Activated CD8-positive, alpha-beta memory T cell treated with anti-CD3 and anti-CD28 coated beads for 36 hours (primary cell): Measurements from ENCODE around the gene TACO1. TPM values are rescaled to one million over a fixed set of nuclear protein-coding genes. Genes with fewer than 3 reads are reported as not detected.

Experiments
- CTCF ChIA-PET: fragments of 350-600 bp; sonication (Branson Sonifier 250); formaldehyde crosslinking; loops from one replicate; lab custom pipeline; 2021; ENCODE audit warnings: antibody characterized with exemption; lab: Charles Lee
- POLR2A ChIA-PET: fragments of 350-600 bp; sonication (Branson Sonifier 250); formaldehyde crosslinking; loops from one replicate; lab custom pipeline; 2021; ENCODE audit warnings: antibody characterized with exemption; lab: Charles Lee
- total RNA-seq, 2 experiments: library from RNA; stranded (reverse); gene quantifications; one replicate each; pipeline ENCODE4 v1.2.3, GENCODE V29; 2021

The TACO1 gene
- total RNA-seq, 2 experiments from 2014 or later: 35.5 to 37.4 TPM

DNA sequence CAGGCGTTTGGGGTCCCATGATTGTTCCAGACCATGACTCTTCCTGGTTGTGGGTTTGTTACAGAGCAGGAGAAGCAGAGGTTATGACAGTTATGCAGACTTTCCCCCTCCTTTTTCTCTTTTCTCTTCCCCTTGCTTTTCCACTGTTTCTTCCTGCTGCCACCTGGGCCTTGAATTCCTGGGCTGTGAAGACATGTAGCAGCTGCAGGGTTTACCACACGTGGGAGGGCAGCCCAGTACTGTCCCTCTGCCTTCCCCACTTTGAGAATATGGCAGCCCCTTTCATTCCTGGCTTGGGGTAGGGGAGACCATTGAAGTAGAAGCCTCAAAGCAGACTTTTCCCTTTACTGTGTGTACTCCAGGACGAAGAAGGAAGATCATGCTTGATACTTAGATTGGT lies 7.9 kb upstream of the TACO1 start:
- POLR2A ChIA-PET: no interaction called here
- CTCF ChIA-PET: interaction anchor here (1.0 kb wide), 1 partner anchor 167 kb away, joined by 3 read pairs; no protein-coding TSS in a partner anchor

DNA sequence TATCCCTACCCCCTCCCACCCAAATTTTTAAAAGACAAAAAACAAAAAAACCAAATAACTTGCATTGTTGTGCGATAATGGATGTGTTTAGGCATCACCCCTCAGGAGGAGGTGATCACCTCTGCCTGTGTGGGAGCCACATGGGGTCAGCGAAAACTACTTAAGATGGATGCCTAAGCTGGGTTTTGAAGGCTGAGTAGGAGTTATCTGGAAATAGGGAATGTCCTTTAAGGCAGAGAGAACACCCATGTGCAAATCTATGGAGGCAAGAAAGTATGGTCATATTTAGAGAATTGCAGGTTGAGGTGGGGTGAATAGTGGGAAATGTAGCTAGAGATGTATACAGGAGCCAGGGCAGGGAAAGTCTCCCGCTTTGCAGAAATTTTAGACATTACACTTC lies 5.6 kb upstream of the TACO1 start:
- ChIA-PET POLR2A (no interaction called here), CTCF (no interaction called here)

DNA sequence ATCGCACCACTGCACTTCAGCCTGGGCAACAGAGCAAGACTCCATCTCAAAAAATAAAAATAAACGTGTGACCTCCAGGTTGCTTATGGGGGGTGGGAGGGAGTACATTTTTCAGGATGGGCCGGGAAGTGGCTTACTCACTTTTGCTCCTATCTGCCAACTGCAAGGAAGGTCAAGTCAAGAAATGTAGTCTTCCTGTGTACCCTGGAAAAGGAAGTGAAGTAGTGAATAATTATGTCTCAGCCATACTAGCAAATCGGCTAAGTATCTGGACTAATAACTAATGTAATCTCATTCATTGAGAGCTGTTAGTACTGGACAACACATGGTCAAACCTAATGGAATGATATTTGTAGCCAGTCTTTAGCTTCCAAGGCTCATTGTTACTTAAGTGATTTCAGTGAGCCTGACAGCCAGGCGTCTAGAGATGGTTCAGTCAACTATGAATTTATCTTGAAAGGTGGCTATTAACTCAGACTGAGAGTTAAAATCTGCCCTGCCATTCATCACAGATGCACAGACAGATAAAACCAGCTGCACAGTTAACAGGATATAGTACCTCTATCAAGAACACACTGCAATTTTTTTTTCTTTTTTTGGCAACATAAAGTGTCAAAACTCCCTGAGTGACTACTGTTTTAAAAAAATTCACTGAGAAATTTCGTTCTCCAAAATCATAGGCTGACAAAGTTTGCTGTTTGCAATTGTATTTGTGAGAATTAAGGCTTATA lies 3.7 kb upstream of the TACO1 start:
- ChIA-PET POLR2A (no interaction called here), CTCF (interaction anchor here (1.2 kb wide), 1 partner anchor 15 kb away, joined by 3 read pairs; no protein-coding TSS in a partner anchor)

DNA sequence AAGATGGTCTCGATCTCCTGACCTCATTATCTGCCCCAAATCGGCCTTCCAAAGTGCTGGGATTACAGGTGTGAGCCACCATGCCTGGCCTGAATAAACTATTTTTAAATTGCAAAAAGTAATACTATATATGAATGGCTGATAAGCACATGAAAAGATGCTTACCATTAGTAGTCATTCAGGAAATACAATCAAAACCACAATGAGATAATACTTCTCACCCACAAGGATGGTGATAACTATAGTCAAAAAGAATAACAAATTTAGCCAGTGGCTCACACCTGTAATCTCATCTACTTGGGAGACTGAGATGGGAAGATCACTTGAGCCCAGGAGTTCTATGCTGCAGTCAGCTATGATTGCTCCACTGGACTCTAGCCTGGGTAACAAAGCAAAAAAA lies 2.4 kb upstream of the TACO1 start:
- POLR2A ChIA-PET: no interaction called here
- CTCF ChIA-PET: no interaction called here

DNA sequence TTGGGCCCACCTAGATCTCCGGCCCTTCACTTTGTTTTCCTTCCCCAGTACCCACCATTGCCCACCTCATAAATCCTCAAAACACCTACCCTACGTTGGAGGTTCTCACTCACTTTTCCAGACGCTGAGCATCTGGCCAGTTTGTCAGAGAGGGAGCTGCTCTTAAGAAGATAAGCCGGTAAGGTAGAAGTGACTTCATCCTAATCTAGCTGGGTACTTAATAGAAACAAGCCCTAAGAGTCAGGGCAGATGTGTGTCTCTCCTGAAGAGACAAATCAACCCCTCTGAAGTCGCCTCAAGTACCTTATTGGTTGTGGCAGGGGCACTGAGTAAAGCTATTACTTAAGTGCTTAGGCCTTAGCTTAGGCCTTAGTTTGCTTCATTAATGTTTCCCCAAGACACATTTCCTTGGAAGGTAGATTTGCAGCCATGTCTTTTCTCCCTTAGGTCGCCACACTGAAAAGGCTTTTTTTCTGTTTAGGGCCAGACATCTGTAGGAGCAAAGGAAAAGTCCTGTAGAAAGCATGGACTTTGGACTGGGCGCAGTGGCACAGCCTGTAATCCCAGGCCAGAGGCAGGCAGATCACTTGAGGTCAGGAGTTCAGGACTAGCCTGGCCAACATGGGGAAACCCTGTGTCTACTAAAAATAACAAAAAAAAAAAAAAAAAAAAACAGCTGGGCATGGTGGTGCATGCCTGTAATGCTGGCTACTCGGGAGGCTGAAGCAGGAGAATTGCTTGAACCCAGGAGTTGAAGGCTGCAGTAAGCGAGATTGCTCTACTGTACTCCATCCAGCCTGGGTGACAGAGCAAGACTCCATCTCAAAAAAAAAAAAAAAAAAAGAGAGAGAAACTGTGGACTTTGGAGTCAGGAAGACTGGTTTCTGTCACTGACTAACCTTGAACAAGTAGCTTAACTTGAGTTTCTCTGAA lies 1.0 kb downstream of the TACO1 start:
- CTCF ChIA-PET: interaction anchor here (0.6 to 2.7 kb wide), 6 partner anchors 9 to 176 kb away, joined by 3 to 8 read pairs (median 4); no protein-coding TSS in a partner anchor
- POLR2A ChIA-PET: interaction anchor here (0.6 to 2.0 kb wide), 3 partner anchors 7 to 173 kb away, joined by 4 to 6 read pairs (median 5); no protein-coding TSS in a partner anchor

DNA sequence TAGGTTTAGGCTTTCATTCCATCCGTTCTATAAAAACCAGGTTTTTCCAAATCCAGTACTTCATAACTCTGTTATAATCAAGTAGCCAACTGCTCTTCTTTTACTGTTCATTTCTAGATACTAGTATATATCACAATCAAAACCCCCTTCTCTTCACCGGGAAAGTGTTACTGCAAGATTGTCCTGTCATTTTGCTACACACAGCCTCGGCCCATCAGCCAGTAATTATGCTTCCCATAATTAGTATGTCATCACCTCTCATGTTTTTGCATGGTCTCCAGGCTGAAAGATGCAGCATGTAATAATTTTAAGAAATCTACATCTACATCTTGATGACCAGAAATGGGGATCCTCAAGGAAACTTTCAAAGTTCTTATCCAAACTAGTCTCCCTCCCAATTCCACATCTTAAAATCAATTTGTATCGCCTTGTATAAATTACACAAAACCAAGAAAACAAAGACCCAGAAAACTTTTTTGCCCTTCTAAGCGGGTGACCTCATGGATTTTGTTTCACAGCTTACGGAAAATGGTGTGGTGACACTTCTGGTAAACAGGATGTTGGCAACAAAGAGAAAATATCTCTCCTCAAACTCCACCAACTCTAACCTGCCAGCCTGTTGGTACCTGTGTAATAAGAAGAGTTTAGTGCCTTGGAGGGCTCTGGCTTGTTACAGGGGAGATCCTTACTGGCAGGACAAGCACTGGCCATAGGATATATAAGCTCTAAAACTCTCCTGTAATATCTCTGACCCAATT lies 9.3 kb downstream of the TACO1 start:
- ChIA-PET CTCF (interaction anchor here (0.8 to 5.6 kb wide), 8 partner anchors 9 to 184 kb away, joined by 3 to 76 read pairs (median 4); partner anchors contain the start of genes ACE, MAP3K3 and TACO1), POLR2A (interaction anchor here (0.5 to 1.7 kb wide), 2 partner anchors 9 to 609 kb away, joined by 3 to 6 read pairs; partner anchors contain the start of gene TACO1)

DNA sequence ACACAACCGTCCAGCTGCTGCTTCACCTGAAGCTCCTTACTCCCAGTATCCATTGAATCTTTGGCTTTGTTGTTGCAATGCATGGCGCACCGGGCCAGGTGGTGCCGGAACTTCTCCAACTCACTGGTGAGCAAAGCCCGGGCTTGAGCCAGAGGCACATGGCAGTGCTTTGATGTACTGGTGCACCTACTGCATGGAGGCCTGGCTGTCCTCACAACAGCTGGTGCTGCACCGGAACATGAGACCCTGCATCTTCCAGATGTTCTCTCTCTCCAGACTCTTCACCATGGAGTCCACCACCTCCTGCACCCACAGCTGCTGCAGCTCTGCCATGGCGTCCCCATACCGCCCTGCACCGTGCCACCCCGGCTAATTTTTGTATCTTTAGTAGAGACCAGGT lies 10.2 kb downstream of the TACO1 start:
- CTCF ChIA-PET: interaction anchor here (0.6 to 5.6 kb wide), 10 partner anchors 10 to 782 kb away, joined by 3 to 76 read pairs (median 4); partner anchors contain the start of genes ACE, MAP3K3 and TACO1

DNA sequence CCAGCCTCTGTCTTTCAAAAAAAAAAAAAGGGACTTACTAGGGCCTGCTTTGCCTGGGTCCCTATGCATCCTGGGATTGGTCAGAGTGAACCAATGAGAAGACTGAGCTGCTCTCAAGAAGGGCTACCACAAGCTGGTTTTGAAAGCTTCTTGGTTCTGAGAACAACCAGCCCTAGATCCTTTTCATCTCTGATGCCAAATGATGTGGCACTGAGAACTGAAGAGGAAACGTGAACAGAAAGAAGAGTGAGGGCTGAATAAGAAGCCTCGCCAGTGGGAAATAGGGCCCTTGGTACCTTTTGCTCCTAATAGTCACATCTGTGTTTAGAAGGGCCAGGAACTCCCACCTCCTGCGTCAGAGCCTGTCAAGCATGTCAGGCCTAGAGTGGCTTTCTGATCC lies 10.7 kb downstream of the TACO1 start:
- ChIA-PET POLR2A (interaction anchor here (0.6 to 1.0 kb wide), 5 partner anchors 10 to 186 kb away, joined by 3 to 8 read pairs (median 3); partner anchors contain the start of gene MAP3K3), CTCF (interaction anchor here (0.6 to 5.6 kb wide), 21 partner anchors 10 to 1342 kb away, joined by 3 to 76 read pairs (median 4); partner anchors contain the start of genes ACE, MAP3K3 and TACO1)

More for the DNA sequence above, 10.2 kb downstream of the TACO1 start:
- POLR2A ChIA-PET: interaction anchor here (0.5 to 0.6 kb wide), 2 partner anchors 166 to 610 kb away, joined by 3 to 8 read pairs; no protein-coding TSS in a partner anchor

DNA sequence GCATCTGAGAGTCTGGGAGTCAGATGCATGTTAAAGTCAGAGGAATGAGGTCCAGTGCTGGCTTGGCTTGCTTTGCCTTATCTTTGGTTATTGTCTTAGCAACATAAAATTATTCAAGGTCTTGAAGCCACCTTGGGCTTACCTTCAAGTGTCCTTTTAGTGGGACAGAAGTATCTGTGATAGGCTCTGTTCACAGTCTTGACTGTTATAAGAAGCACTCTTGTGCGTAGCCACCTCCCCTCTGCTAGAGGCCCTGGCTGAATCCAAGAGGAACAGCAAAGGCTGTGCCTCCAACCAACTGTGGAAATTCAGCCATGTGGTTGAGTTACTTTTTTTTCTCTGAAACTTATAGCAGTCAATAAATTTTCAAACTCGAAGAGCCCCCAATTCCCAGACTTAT lies 13.0 kb downstream of the TACO1 start:
- ChIA-PET CTCF (interaction anchor here (1.7 to 5.6 kb wide), 2 partner anchors 99 to 188 kb away, joined by 3 to 76 read pairs; no protein-coding TSS in a partner anchor), POLR2A (no interaction called here)

DNA sequence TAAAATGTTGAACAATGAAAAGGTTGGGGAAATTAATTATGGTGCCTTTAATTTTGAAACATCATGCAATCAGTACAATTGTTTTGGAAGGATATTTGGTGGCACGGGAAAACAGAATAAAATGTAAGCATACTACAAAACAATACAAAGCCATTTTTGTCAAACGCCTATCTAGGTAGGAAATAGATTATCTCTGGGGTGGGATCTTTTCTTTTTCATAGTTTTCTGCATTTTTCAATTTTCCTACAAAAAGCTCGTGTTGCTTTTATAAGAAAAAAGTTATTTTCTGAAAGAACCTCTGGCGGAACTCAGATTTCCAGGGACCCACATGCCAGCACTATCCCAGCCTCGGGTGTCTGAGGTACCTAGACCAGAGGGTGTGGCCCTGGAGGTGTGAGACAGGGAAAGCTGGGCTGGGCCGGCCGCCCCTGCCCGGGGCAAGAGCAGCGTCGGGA lies 20.6 kb downstream of the TACO1 start:
- POLR2A ChIA-PET: interaction anchor here (0.6 to 2.0 kb wide), 5 partner anchors 10 to 186 kb away, joined by 3 to 15 read pairs (median 4); partner anchors contain the start of genes CCDC47, DDX42 and LIMD2

DNA sequence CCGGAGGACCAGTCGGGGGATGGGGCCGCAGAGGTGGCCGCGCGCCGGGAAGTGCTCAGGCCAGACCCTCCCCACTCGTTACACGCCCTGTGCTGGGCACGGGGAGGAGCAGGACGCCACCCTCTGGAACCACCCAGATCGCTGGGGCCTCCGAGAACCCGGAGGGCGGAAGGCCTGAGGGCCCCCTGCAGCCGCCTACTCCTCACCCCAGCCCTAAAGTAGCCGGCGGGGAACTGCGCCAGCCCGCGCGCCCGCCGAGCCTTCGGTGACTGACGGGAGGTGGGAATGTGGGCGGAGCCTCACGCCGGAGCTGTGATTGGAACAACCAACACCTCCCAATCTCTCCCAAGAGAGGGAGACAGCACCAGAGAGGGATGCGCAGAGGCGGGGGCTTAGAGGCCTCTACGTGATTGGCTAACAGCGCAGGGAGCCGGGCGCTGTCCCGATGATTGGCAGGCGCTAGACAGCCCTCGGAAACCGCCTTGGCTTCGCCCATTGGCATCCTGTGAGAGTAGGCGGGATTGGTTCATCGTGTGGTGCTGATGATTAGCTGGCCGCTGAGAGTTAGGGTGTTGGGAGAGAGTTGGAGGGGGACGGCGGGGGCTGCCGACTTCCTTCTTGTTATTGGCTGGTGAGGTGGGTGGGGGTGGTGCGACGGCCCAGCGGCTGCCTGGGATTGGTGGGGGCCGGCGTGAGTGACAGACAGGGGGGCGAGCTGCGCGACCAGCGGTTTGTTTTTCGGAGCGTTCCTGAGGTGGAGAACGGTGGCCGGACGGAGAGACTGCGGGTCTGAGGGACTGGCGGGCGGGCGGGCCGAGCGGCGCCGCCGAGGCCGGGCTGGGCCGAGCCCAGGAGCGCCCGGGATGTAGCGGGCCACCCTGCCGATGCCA lies 21.2 kb downstream of the TACO1 start, which contains the start of gene MAP3K3:
TSS of gene MAP3K3 (plus strand) at position 734 of the 890 bp plus-strand sequence. CDS start 343 bp downstream, outside the sequence.
- CTCF ChIA-PET: interaction anchor here (0.6 to 2.4 kb wide), 8 partner anchors 10 to 778 kb away, joined by 3 to 18 read pairs (median 4); no protein-coding TSS in a partner anchor
- POLR2A ChIA-PET: interaction anchor here (0.6 to 2.0 kb wide), 5 partner anchors 10 to 175 kb away, joined by 3 to 15 read pairs (median 4); partner anchors contain the start of genes CCDC47, DDX42 and LIMD2

More for the DNA sequence above, 20.6 kb downstream of the TACO1 start:
- CTCF ChIA-PET: interaction anchor here (1.0 to 2.4 kb wide), 5 partner anchors 9 to 195 kb away, joined by 3 to 18 read pairs (median 5); no protein-coding TSS in a partner anchor

DNA sequence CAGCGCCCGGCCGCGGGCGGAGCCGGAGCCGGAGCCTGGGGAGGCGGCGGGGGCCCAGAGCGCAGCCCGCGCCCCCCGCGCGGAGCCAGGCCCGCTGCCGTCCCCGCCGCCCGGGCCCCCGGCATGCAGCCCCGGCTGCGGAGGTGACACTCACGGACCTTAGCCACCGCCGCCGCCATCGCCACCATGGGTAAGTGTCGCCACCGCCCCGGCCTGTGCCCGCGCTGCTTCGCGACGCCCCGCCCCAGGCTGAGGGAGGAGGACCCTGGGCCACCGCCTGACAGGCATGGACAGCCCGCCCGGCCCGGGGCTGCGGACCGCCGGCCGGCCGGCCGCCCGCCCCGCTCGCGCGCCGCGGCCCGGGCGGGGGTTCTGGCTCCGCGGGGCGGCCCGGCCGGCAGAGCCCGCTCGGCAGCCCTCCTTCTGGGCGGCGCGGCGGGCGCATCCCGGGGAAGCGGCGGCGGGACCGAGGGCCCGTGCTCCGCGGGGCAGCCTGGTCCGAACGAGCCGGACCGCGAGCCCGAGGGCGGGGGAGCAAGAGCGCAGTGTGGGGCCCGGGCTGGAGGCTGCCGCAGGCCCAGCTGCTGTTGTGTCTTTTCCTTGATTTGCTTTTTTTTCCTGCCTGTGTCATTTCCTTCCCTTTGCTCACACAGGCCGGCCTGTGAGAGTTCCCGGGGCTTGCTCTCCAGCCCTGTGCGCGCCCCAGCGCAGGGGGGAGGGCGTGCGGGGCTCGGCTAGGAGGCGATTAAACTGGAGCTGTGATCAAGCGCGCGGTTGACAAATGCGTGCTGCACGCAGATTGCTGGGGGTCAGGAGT lies 22.1 kb downstream of the TACO1 start:
- ChIA-PET POLR2A (interaction anchor here (0.6 to 2.0 kb wide), 4 partner anchors 74 to 151 kb away, joined by 3 to 15 read pairs (median 4); partner anchors contain the start of genes CCDC47, DDX42 and LIMD2), CTCF (interaction anchor here (0.6 to 2.4 kb wide), 5 partner anchors 11 to 977 kb away, joined by 3 to 18 read pairs (median 4); no protein-coding TSS in a partner anchor)

DNA sequence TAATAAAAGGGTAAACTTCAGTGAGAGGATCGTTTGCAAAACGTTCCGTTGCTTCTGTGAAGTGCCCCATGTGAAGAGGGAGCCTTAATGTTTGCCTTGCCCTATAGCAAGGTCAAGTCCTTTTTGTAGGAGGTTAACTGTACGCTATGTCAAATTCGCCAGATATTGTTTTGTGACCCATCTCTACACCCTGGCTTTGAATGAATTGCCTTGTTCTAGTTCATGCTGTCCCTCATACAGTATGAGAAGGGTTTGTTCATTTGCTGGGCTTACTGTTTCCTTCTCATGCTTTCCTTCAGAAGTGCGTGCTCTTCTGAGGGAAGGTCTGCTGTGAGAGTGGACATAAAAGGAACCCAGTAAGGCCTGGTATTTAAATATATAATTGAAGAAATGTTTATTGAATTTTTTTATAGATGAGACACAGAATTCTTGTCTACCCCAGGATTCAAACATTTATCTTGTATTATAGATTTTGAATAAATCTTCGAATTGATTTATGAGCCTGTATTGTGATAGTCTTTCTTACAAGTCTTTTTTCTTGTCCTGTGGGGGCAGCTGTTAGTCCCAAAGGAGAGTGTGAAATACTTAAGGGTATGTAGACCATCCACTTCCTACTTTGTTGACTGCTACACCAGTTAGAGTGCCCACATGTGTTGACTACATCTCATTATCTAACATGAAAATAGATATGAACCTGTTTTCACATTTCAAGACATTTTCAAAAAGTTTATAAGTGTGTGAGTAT lies 23.3 kb downstream of the TACO1 start:
- ChIA-PET POLR2A (interaction anchor here (0.6 kb wide), 1 partner anchor 83 kb away, joined by 4 read pairs; no protein-coding TSS in a partner anchor), CTCF (interaction anchor here (0.6 to 4.1 kb wide), 3 partner anchors 198 to 978 kb away, joined by 4 to 13 read pairs (median 8); no protein-coding TSS in a partner anchor)

DNA sequence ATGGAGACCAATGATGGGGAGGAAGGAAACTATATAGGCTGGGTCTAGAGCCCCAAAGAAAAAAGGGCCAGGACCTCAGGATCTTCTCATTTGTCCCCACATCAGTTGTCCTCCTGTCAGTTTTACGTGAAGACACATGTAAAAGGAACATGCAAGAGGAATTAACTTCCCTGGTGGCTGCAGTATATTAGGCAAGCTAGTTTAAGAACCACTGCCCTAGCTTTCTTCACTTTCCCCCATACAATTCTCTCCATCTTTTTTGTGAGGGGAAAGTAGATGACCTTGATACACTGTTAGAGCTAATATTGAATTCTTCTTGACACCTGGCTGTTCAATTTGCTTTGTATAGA lies 23.8 kb downstream of the TACO1 start:
- POLR2A ChIA-PET: no interaction called here

More for the DNA sequence above, 23.8 kb downstream of the TACO1 start:
- CTCF ChIA-PET: interaction anchor here (4.1 kb wide), 1 partner anchor 199 kb away, joined by 13 read pairs; no protein-coding TSS in a partner anchor
